ENCODE results near the gene B4GALT6.

B4GALT6 gene

DNA sequence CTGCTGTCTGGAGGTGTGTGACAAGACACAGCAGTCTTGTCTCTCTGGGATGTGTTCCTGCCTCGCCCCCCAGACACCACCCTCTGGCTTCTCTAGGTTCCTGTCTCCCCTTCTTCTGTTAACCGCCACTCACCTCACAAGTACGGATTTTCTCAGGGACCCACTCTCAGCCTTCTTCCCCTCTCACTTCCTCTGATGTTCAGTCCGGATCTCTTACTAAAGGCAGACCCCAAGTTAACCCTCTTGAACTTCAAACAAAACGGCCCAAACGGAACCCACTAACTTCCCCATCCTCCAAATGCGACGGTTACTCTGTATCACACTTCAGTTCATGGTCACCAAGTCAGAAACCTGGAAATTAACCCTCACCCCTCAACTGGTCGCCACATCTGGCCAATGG lies 32.0 kb downstream of the B4GALT6 start:
- Histone ChIP-seq H3K9me3 (ENCODE audit: control insufficient read depth, insufficient read depth, low read length) (no peaks in the 10 kb centered on the region), H3K79me2 (ENCODE audit: control insufficient read depth, low read length) (no peaks in the 10 kb centered on the region), H3K4me1 (ENCODE audit: control insufficient read depth, low read length) (peaks cover 14% of the 10 kb centered on the region), H3K9me2 (replicated peaks; ENCODE audit: control insufficient read depth, low read length) (no peaks in the 10 kb centered on the region), H4K20me1 (ENCODE audit: control insufficient read depth, insufficient read depth, low read depth, low read length) (no peaks in the 10 kb centered on the region), H3F3A (ENCODE audit: control insufficient read depth, insufficient read depth) (no peaks in the 10 kb centered on the region), H3K4me3 (ENCODE audit: low read length) (no peak overlapping the region), H3K27ac (ENCODE audit: low read depth, low read length) (no peak overlapping the region), H3K36me3 (ENCODE audit: control insufficient read depth, low read length) (no peaks in the 10 kb centered on the region), H3K27me3 (ENCODE audit: control insufficient read depth, low read length) (no peaks in the 10 kb centered on the region), H3K4me2 (ENCODE audit: low read length) (peak overlapping the region; percentile 20; the same call in 1 of the 2 replicates)
- TF ChIP-seq EZH2phosphoT487 (IDR thresholded peaks at IDR 0.05; ENCODE audit: borderline replicate concordance, low read length) (no peak), CTCF (IDR thresholded peaks at IDR 0.05; ENCODE audit: low read depth, low read length, poor library complexity, severe bottlenecking) (no peak)

GRCh38 chr18:31651369-31651768 lies 33.0 kb downstream of the B4GALT6 start:
- Histone ChIP-seq H4K20me1 (ENCODE audit: control insufficient read depth, insufficient read depth, low read depth, low read length) (no peaks in the 10 kb centered on the region), H3K4me1 (ENCODE audit: control insufficient read depth, low read length) (peaks cover 12% of the 10 kb centered on the region), H3K36me3 (ENCODE audit: control insufficient read depth, low read length) (no peaks in the 10 kb centered on the region), H3F3A (ENCODE audit: control insufficient read depth, insufficient read depth) (no peaks in the 10 kb centered on the region), H3K27ac (ENCODE audit: low read depth, low read length) (no peak overlapping the region), H3K27me3 (ENCODE audit: control insufficient read depth, low read length) (no peaks in the 10 kb centered on the region), H3K4me3 (ENCODE audit: low read length) (no peak overlapping the region), H3K79me2 (ENCODE audit: control insufficient read depth, low read length) (no peaks in the 10 kb centered on the region), H3K4me2 (ENCODE audit: low read length) (no peak overlapping the region), H3K9me3 (ENCODE audit: control insufficient read depth, insufficient read depth, low read length) (no peaks in the 10 kb centered on the region), H3K9me2 (replicated peaks; ENCODE audit: control insufficient read depth, low read length) (no peaks in the 10 kb centered on the region)
- TF ChIP-seq CTCF (IDR thresholded peaks at IDR 0.05; ENCODE audit: low read depth, low read length, poor library complexity, severe bottlenecking), result no peak
- TF ChIP-seq EZH2phosphoT487 (IDR thresholded peaks at IDR 0.05; ENCODE audit: borderline replicate concordance, low read length), result no peak

- H3K9me2 ChIP-seq (replicated peaks; ENCODE audit: control insufficient read depth, low read length), result no peaks in the 10 kb centered on the region
- H3K4me3 ChIP-seq (ENCODE audit: low read length), result no peak overlapping the region
- no peaks in the 10 kb centered on the region for H3K9me3 ChIP-seq (ENCODE audit: control insufficient read depth, insufficient read depth, low read length)
- no peaks in the 10 kb centered on the region for H3K36me3 ChIP-seq (ENCODE audit: control insufficient read depth, low read length)
- no peaks in the 10 kb centered on the region for H3K79me2 ChIP-seq (ENCODE audit: control insufficient read depth, low read length)
- no peak overlapping the region for H3K4me2 ChIP-seq (ENCODE audit: low read length)
- no peaks in the 10 kb centered on the region for H3F3A ChIP-seq (ENCODE audit: control insufficient read depth, insufficient read depth)
- TF ChIP-seq CTCF (IDR thresholded peaks at IDR 0.05; ENCODE audit: low read depth, low read length, poor library complexity, severe bottlenecking), result no peak
- no peak for TF ChIP-seq EZH2phosphoT487 (IDR thresholded peaks at IDR 0.05; ENCODE audit: borderline replicate concordance, low read length)
- H4K20me1 ChIP-seq (ENCODE audit: control insufficient read depth, insufficient read depth, low read depth, low read length), result no peaks in the 10 kb centered on the region
- H3K27me3 ChIP-seq (ENCODE audit: control insufficient read depth, low read length), result no peaks in the 10 kb centered on the region
- peaks cover 12% of the 10 kb centered on the region for H3K4me1 ChIP-seq (ENCODE audit: control insufficient read depth, low read length)
- H3K27ac ChIP-seq (ENCODE audit: low read depth, low read length), result no peak overlapping the region
These were observed 34.2 kb downstream of the B4GALT6 start for GRCh38 chr18:31649978-31650719.
